ENCODE measurements around the gene PRDM8. TPM values are rescaled to one million over a fixed set of nuclear protein-coding genes. Genes with fewer than 3 reads are reported as not detected.

PRDM8 gene
- total RNA-seq, 1 experiment from 2014 or later, result 5.3 TPM

- intact Hi-C loops (cut with micrococcal nuclease; ENCODE audit: unreplicated experiment), result no loop called here
- no peak for ATAC-seq
- POLR2A ChIA-PET, result no interaction called here
These were observed 12.0 kb downstream of the PRDM8 start for GRCh38 chr4:80209340-80209701.

DNA sequence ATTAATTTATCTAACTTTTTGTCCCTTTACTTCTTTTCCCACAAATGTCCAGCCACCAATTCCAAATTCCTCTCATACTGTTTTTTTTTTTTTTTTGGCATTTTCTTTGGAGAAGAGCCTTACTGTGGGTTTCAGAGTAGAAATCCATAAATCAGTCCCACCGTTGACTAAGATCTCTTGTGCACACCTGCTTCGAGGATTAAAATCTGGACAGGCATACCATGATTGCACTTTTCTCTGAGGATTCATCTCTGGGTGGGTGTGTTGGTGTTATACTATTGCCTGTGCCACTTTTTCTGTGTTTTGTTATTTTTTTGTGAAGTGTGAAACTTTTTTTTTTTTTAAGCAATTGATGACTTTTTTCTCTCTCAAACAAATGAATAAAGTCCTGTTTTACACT is 13.2 kb downstream of the PRDM8 start:
- Histone ChIP-seq H3K4me1 (ENCODE audit: control insufficient read depth, insufficient read depth, low read length) (no peaks in the 10 kb centered on the region), H3K9me3 (ENCODE audit: control insufficient read depth, insufficient read depth, low read depth, low read length) (no peaks in the 10 kb centered on the region), H3K27me3 (ENCODE audit: control insufficient read depth, insufficient read depth, low read length) (no peaks in the 10 kb centered on the region), H3K36me3 (ENCODE audit: control insufficient read depth, insufficient read depth, low read length) (no peaks in the 10 kb centered on the region), H3K4me3 (ENCODE audit: low read depth in 2 of 2, low read length in 2 of 2) (no peak overlapping the region), H3K27ac (ENCODE audit: low read length) (no peak overlapping the region)
- BruUV-seq (replicated peaks), result no TSS peak
- no peak for DNase-seq (ENCODE audit: low read depth, low spot score)
- ChIA-PET CTCF (no interaction called here), POLR2A (interaction anchor here (0.7 kb wide), 1 partner anchor 695 kb away, joined by 11 read pairs; no protein-coding TSS in a partner anchor)
- in situ Hi-C loops (cut with HindIII; ENCODE audit: low pct_unique_long_range_greater_than_20kb, low sequenced_read_pairs), result no loop called here
- no peak for ATAC-seq
- TF ChIP-seq, protein P1, sequence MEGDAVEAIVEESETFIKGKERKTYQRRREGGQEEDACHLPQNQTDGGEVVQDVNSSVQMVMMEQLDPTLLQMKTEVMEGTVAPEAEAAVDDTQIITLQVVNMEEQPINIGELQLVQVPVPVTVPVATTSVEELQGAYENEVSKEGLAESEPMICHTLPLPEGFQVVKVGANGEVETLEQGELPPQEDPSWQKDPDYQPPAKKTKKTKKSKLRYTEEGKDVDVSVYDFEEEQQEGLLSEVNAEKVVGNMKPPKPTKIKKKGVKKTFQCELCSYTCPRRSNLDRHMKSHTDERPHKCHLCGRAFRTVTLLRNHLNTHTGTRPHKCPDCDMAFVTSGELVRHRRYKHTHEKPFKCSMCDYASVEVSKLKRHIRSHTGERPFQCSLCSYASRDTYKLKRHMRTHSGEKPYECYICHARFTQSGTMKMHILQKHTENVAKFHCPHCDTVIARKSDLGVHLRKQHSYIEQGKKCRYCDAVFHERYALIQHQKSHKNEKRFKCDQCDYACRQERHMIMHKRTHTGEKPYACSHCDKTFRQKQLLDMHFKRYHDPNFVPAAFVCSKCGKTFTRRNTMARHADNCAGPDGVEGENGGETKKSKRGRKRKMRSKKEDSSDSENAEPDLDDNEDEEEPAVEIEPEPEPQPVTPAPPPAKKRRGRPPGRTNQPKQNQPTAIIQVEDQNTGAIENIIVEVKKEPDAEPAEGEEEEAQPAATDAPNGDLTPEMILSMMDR (IDR thresholded peaks at IDR 0.05), result no peak
- TF ChIP-seq SIN3A (IDR thresholded peaks at IDR 0.05; ENCODE audit: borderline replicate concordance, insufficient read depth, low read depth, low read length), result no peak
- TF ChIP-seq TCF7L2 (IDR thresholded peaks at IDR 0.05; ENCODE audit: low read depth, low read length), result no peak
- TF ChIP-seq POLR2AphosphoS5 (IDR thresholded peaks at IDR 0.05; ENCODE audit: low read depth, low read length), result no peak
- TF ChIP-seq REST (IDR thresholded peaks at IDR 0.05; ENCODE audit: insufficient read depth in 1 of 2, low read depth in 2 of 2, low read length in 1 of 2), result no peak
- intact Hi-C loops (cut with micrococcal nuclease; ENCODE audit: unreplicated experiment), result loop anchor here (10.0 kb wide), 1 partner anchor 296 kb away; no protein-coding TSS in a partner anchor

More at GRCh38 chr4:80209340-80209701, 12.0 kb downstream of the PRDM8 start:
- Histone ChIP-seq H3K4me1 (ENCODE audit: control insufficient read depth, insufficient read depth, low read length) (no peaks in the 10 kb centered on the region), H3K4me3 (ENCODE audit: low read depth in 2 of 2, low read length in 2 of 2) (no peak overlapping the region), H3K27ac (ENCODE audit: low read length) (no peak overlapping the region), H3K36me3 (ENCODE audit: control insufficient read depth, insufficient read depth, low read length) (no peaks in the 10 kb centered on the region), H3K27me3 (ENCODE audit: control insufficient read depth, insufficient read depth, low read length) (no peaks in the 10 kb centered on the region), H3K9me3 (ENCODE audit: control insufficient read depth, insufficient read depth, low read depth, low read length) (no peaks in the 10 kb centered on the region)
- CTCF ChIA-PET, result no interaction called here
- no TSS peak for BruUV-seq (replicated peaks)
- TF ChIP-seq REST (IDR thresholded peaks at IDR 0.05; ENCODE audit: insufficient read depth in 1 of 2, low read depth in 2 of 2, low read length in 1 of 2), result no peak
- TF ChIP-seq, protein P1 (IDR thresholded peaks at IDR 0.05), result no peak
- TF ChIP-seq SIN3A (IDR thresholded peaks at IDR 0.05; ENCODE audit: borderline replicate concordance, insufficient read depth, low read depth, low read length), result no peak
- TF ChIP-seq POLR2AphosphoS5 (IDR thresholded peaks at IDR 0.05; ENCODE audit: low read depth, low read length), result no peak
- TF ChIP-seq TCF7L2 (IDR thresholded peaks at IDR 0.05; ENCODE audit: low read depth, low read length), result no peak
- DNase-seq (ENCODE audit: low read depth, low spot score), result no peak
- in situ Hi-C loops (cut with HindIII; ENCODE audit: low pct_unique_long_range_greater_than_20kb, low sequenced_read_pairs), result no loop called here
